Fibroblast of skin of left biceps (primary cell): ENCODE measurements around the gene SIAE.

Source experiments
- DNase-seq, 2 experiments: peaks; one replicate each; pipeline ENCODE4 v3.0.0-alpha.2; 2013; ENCODE audit warnings: low read depth in 2 of 2

The SIAE gene

GRCh38 chr11:124667601-124668000 is 5.9 kb downstream of the SIAE start:
- no peak for DNase-seq

GRCh38 chr11:124663861-124664260 is 9.7 kb downstream of the SIAE start:
- DNase-seq, result no peak

- DNase-seq, result no peak
These were observed 11.4 kb downstream of the SIAE start for GRCh38 chr11:124662106-124662505.

GRCh38 chr11:124661553-124661952 is 12.0 kb downstream of the SIAE start:
- no peak for DNase-seq

- no peak for DNase-seq
These were observed 14.6 kb downstream of the SIAE start for GRCh38 chr11:124658986-124659385.

GRCh38 chr11:124658501-124658900 is 15.0 kb downstream of the SIAE start:
- DNase-seq, result no peak

- DNase-seq, result peak in 1 of 2 experiments; percentile 35
These were observed 15.6 kb downstream of the SIAE start for GRCh38 chr11:124657904-124658303.

- DNase-seq, result no peak
These were observed 16.5 kb downstream of the SIAE start for GRCh38 chr11:124656774-124657630.

- no peak for DNase-seq
These were observed 24.9 kb downstream of the SIAE start for GRCh38 chr11:124648610-124649009.

GRCh38 chr11:124646148-124646547 is 27.4 kb downstream of the SIAE start:
- no peak for DNase-seq

GRCh38 chr11:124644426-124645280 is 28.9 kb downstream of the SIAE start:
- DNase-seq, result peak in 1 of 2 experiments; percentile 33

GRCh38 chr11:124643605-124644425 is 29.7 kb downstream of the SIAE start:
- DNase-seq, result peak; percentile 53 to 68

- no peak for DNase-seq
These were observed 30.4 kb downstream of the SIAE start for GRCh38 chr11:124643042-124643604.

GRCh38 chr11:124642628-124643027 is 30.9 kb downstream of the SIAE start:
- no peak for DNase-seq

GRCh38 chr11:124640666-124641065 is 32.9 kb downstream of the SIAE start:
- DNase-seq, result no peak

GRCh38 chr11:124639186-124639585 is 34.4 kb downstream of the SIAE start:
- DNase-seq, result no peak

GRCh38 chr11:124638500-124638899 is 35.0 kb downstream of the SIAE start:
- DNase-seq, result no peak

GRCh38 chr11:124635932-124636331 is 37.6 kb downstream of the SIAE start:
- no peak for DNase-seq

- no peak for DNase-seq
These were observed 40.2 kb downstream of the SIAE start for GRCh38 chr11:124633355-124633754.

GRCh38 chr11:124629961-124630360 is 43.6 kb downstream of the SIAE start:
- DNase-seq, result no peak

- DNase-seq, result no peak
These were observed 46.0 kb downstream of the SIAE start for GRCh38 chr11:124627546-124627945.
